HS-27A (cell line): Measurements from ENCODE around the gene TEPSIN.

ENCODE experiments used
- DNase-seq: peaks from one replicate; pipeline ENCODE4 v3.0.0-alpha.2; 2012; ENCODE audit warnings: low read depth, missing footprints

TEPSIN gene

GRCh38 chr17:81238815-81239713, at the start of gene TEPSIN, which contains the start of gene NDUFAF8:
TSS of gene TEPSIN (minus strand) at chr17:81239055. CDS start at chr17:81239033, 22 bp downstream.
TSS of gene NDUFAF8 (plus strand) at chr17:81239318. CDS start at chr17:81239364, 46 bp downstream.
- DNase-seq = peak; percentile 93

- DNase-seq = no peak
These were observed 49.0 kb upstream of the TEPSIN start for GRCh38 chr17:81287741-81288430.

GRCh38 chr17:81287152-81287551, 48.3 kb upstream of the TEPSIN start:
- no peak for DNase-seq

GRCh38 chr17:81286491-81287145, 47.8 kb upstream of the TEPSIN start:
- DNase-seq = no peak

DNA sequence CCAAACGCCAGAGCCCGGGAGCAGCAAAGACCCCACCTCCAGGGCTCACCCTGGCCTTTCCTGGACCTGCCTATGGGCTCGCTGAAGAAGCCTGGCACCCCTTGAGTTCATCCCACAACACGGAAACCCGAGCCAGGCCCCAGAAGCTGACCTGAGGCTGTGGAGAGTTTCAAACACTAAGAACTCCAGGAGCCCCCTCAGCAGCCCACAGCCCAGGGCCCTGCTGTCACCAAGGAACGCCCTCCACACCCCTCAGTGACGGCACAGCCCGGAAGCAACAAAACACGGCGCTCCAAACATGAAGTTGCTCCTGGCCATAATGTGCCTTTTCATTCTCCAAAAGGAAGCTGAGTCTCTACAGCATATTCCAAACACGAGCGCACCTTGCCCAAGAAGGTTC, 47.0 kb upstream of the TEPSIN start:
- DNase-seq = no peak

- DNase-seq = no peak
These were observed 46.5 kb upstream of the TEPSIN start for GRCh38 chr17:81285179-81285878.

DNA sequence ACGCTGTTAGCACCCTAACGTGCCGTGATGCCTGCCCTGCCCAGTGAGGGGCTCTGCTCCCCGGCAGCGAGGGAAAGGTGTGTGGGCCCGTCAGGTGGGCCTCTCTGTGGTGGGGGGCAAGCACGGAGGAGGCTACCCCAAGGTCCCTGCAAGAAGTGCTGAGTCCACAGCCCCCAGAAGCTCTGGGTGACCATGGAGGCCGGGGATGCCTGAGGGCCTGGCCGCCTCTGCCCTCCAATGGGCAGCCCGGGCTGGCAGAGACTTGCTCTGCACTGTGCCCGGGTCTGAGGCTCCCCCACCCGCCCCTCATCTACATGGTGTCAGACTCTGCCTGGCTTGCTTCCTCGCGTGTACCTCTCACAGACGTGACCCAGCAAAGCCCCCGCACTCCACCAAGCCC, 44.0 kb upstream of the TEPSIN start:
- DNase-seq = no peak

DNA sequence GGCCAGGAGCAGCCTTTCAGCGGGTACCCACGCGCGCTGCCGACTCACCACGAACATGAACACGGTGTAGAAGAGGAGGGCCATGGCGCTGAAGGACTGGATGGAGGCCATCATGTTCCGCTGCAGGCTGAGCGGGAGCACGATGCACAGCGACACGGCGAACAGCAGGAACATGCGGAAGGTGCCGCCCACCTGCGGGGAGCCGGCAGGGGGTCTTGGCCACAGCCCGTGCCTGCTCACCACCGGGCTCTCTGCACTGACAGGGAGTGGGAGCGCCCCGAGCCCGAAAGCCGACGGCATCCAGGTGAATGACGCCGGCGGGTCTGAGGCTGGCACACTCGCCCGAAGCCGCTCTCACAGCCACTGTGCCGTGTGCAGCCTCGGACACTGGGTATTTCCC, 43.3 kb upstream of the TEPSIN start:
- DNase-seq = no peak

DNA sequence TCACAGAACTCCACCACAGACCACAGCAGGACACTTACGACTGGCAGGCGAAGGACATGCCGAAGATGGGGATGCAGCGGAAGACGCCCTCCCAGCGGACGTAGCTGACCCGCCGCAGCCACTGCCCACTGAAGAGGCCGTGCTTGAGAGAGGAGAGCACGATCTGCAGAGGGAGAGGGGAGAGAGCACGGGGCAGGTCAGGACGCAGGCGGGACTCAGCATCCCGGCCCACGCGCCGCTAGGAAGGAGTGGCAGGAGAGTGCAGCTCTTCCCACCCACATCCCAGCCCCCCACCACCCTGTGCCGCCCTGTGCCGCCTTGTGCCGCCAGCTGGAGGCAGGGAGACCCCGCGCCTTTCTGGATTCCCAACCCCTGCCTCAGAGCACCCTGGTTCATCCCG, 41.7 kb upstream of the TEPSIN start:
- no peak for DNase-seq

- no peak for DNase-seq
These were observed 40.7 kb upstream of the TEPSIN start for GRCh38 chr17:81279278-81280275.

- DNase-seq = no peak
These were observed 40.0 kb upstream of the TEPSIN start for GRCh38 chr17:81278831-81279230.

- DNase-seq = no peak
These were observed 39.3 kb upstream of the TEPSIN start for GRCh38 chr17:81277946-81278693.

DNA sequence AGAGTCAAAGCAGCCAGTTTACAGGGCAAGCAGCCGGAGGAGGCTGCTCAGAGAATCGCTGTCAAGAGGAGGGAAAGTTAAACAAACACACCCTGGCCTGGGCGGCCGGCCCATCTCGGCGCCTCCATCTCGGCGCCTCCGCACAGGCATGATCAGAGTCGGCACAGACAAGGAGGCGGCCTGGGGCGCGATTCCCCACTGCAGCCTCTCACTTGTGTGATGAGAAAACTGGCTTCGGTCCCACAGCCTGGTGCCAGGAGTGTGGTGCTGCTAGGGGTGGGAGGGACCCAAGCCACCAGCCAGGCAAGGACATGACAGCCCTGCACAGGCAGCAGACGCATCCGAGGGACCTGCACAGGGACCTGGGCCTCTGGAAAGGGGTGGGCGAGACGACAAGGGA, 38.6 kb upstream of the TEPSIN start:
- no peak for DNase-seq

DNA sequence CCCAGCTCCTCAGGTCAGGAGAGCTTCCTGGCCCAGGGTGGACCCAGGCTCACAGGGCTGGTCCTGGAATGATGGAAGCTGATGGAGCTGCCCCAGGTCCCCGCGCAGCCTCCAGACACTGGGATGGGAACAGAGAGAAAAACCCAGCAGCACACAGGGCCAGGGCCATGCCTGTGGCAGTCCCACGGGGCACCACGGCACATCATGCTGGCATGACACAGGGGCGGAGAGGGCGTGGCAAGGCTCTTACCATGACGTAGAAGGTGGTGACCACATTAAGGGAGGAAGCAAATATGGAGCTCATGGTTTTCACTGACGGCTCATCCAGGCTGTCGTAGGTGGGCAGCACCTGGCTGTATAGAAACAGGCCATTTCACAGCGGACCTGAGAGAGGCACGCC, 37.9 kb upstream of the TEPSIN start:
- no peak for DNase-seq

- DNase-seq = no peak
These were observed 35.6 kb upstream of the TEPSIN start for GRCh38 chr17:81274471-81274855.

- no peak for DNase-seq
These were observed 35.0 kb upstream of the TEPSIN start for GRCh38 chr17:81273698-81274470.

DNA sequence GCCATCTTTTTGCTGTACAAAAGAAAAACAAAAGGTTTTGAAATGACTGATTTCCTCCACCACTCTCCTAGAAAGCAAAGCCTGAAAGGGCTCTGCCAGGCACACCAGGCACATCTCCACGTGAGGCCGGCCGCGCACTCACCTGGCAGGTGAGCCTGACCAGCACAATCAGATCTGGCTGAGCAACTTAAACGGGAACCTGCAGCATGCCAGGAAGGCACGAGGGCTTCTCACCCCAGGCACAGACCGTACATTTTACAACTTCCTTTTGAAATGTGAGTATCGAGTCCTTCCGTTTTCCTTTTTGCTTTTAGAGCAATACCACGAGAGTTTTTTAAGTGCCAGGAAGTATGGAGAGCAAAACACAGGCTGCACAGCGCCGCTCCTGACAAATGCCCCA, 33.8 kb upstream of the TEPSIN start:
- DNase-seq = no peak

DNA sequence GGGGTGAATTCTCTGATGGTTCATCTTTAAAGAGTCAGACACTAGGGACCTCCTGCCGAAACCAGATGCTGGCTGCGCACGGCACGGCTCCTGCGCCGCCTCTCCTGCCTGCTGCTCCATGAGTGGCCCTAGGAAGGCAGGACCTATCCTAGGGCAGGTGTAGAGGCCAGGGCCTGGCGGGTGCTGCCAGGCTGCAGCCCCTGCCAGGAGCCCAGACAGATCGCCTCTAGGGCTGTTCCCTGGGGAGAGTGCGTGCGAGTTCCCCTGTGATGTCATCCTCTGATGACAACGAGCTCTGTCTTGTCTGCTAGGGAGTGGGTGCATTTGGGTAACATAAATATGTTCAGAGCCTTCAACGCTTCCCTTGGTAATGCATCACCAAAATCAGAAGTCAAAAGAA, 32.4 kb upstream of the TEPSIN start:
- no peak for DNase-seq

GRCh38 chr17:81270279-81270678, 31.4 kb upstream of the TEPSIN start:
- no peak for DNase-seq
